Effector memory CD4-positive, alpha-beta T cell (primary cell): ENCODE results near the gene XPNPEP2.

Source experiments
- DNase-seq, 3 donors: peaks; one replicate each; pipeline ENCODE4 v3.0.0-alpha.2; 2020
- H3K27ac ChIP-seq: 2 replicates; pipeline ENCODE4 v1.7.0; 2013; ENCODE audit warnings: mild to moderate bottlenecking, low read length, moderate library complexity; ENCODE audit not compliant: insufficient read depth, poor library complexity, severe bottlenecking
- H3K27me3 ChIP-seq: replicated peaks from 2 replicates; pipeline ENCODE4 v1.7.0; 2013; ENCODE audit warnings: mild to moderate bottlenecking, low read length; ENCODE audit not compliant: insufficient read depth, control insufficient read depth, poor library complexity, severe bottlenecking
- H3K36me3 ChIP-seq: 2 replicates; pipeline ENCODE4 v1.7.0; 2013; ENCODE audit warnings: mild to moderate bottlenecking, low read length, moderate library complexity; ENCODE audit not compliant: control insufficient read depth, insufficient read depth
- H3K4me1 ChIP-seq: 2 replicates; pipeline ENCODE4 v1.7.0; 2013; ENCODE audit warnings: low read length, mild to moderate bottlenecking; ENCODE audit not compliant: control insufficient read depth, insufficient read depth, poor library complexity, severe bottlenecking
- H3K4me3 ChIP-seq: 2 replicates; pipeline ENCODE4 v1.7.0; 2013; ENCODE audit warnings: low read length, low read depth, mild to moderate bottlenecking; ENCODE audit not compliant: insufficient read depth, poor library complexity, severe bottlenecking
- H3K9me3 ChIP-seq: 2 replicates; pipeline ENCODE4 v1.7.0; 2013; ENCODE audit warnings: mild to moderate bottlenecking, low read length, moderate library complexity; ENCODE audit not compliant: control insufficient read depth

Gene XPNPEP2

GRCh38 chrX:129746557-129747470 lies 8.0 kb downstream of the XPNPEP2 start:
- DNase-seq: no peak
- no peak overlapping the region for H3K27ac ChIP-seq
- no peaks in the 10 kb centered on the region for H3K27me3 ChIP-seq
- peaks cover 15% of the 10 kb centered on the region for H3K4me1 ChIP-seq
- H3K4me3 ChIP-seq: no peak overlapping the region
- no peaks in the 10 kb centered on the region for H3K9me3 ChIP-seq
- no peaks in the 10 kb centered on the region for H3K36me3 ChIP-seq

DNA sequence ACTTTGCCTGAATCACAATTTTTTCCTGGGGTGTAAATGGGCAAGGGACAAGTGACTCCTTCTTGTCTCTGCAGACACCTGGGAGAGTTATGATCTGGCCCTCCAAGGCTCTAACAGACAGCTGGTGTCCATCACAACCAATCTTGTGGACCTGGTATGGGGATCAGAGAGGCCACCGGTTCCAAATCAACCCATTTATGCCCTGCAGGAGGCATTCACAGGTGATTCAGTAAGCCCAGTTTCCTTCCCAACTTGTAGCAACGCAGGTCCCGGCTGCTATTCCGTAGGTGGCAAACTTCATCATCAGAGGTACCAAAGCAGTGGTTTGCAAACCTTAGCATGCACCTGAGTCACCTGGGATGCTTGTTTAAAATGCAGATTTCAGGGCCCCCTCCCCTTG lies 8.8 kb downstream of the XPNPEP2 start:
- Histone ChIP-seq H3K9me3 (no peaks in the 10 kb centered on the region), H3K27me3 (no peaks in the 10 kb centered on the region), H3K27ac (no peak overlapping the region), H3K36me3 (no peaks in the 10 kb centered on the region), H3K4me1 (peaks cover 15% of the 10 kb centered on the region), H3K4me3 (no peak overlapping the region)
- no peak for DNase-seq

DNA sequence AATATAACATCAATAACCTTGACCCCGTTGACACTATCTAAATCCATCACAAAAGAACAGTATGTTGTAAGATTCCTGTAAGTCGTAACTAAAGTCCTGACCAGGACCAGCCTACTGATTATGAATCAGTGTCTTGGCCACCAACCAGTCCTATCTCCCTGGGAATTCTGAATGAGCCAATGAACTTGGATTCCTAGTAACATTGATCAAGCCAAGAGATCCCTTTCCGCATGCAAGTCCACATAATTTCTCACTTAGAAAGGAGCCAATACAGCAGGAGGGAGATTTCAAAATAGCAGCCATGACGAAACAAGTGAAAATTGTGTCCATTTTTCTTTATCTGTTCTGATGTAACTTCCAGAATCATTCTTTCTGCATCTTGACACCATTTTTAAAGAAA lies 9.5 kb downstream of the XPNPEP2 start:
- DNase-seq: no peak
- Histone ChIP-seq H3K9me3 (no peaks in the 10 kb centered on the region), H3K4me1 (peaks cover 15% of the 10 kb centered on the region), H3K4me3 (no peak overlapping the region), H3K36me3 (no peaks in the 10 kb centered on the region), H3K27me3 (no peaks in the 10 kb centered on the region), H3K27ac (no peak overlapping the region)

DNA sequence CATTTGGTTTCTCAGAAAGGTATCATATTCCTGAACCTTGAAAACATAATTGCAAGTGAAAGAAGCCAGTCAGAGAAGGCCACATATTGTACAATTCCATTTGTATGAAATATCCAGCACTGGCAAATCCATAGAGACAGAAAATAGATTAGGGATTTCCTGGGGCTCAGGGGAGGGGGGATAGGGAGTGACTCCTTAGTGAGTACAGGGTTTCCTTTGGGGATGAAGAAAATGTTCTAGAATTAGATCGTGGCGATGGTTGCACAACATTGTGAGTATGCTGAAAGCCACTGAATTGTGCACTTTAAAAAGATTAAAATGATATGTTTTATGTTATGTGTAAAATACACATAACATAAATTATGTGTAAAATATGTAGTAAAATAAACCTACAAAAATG lies 10.3 kb downstream of the XPNPEP2 start:
- no peaks in the 10 kb centered on the region for H3K9me3 ChIP-seq
- H3K36me3 ChIP-seq: no peaks in the 10 kb centered on the region
- peaks cover 12% of the 10 kb centered on the region for H3K4me1 ChIP-seq
- DNase-seq: no peak
- no peak overlapping the region for H3K27ac ChIP-seq
- no peaks in the 10 kb centered on the region for H3K27me3 ChIP-seq
- no peak overlapping the region for H3K4me3 ChIP-seq

DNA sequence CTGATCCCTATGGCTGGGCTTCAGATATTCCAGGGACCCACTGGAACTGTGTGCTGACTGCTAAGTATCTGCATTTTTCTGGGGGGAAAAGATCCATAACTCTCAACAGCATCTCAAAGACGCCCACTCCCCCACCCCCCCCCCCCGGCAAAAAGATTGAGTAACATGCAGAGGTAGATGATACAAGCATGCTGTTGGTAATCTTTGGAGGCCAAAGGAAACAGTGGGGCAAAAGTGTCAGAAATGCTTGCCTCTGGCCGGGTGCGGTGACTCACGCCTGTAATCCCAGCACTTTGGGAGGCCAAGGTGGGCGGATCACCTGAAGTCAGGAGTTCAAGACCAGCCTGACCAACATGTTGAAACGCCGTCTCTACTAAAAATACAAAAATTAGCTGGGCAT lies 12.2 kb downstream of the XPNPEP2 start:
- Histone ChIP-seq H3K36me3 (no peaks in the 10 kb centered on the region), H3K27ac (no peak overlapping the region), H3K27me3 (no peaks in the 10 kb centered on the region), H3K9me3 (no peaks in the 10 kb centered on the region), H3K4me3 (no peak overlapping the region), H3K4me1 (peaks cover 8% of the 10 kb centered on the region)
- DNase-seq: no peak

DNA sequence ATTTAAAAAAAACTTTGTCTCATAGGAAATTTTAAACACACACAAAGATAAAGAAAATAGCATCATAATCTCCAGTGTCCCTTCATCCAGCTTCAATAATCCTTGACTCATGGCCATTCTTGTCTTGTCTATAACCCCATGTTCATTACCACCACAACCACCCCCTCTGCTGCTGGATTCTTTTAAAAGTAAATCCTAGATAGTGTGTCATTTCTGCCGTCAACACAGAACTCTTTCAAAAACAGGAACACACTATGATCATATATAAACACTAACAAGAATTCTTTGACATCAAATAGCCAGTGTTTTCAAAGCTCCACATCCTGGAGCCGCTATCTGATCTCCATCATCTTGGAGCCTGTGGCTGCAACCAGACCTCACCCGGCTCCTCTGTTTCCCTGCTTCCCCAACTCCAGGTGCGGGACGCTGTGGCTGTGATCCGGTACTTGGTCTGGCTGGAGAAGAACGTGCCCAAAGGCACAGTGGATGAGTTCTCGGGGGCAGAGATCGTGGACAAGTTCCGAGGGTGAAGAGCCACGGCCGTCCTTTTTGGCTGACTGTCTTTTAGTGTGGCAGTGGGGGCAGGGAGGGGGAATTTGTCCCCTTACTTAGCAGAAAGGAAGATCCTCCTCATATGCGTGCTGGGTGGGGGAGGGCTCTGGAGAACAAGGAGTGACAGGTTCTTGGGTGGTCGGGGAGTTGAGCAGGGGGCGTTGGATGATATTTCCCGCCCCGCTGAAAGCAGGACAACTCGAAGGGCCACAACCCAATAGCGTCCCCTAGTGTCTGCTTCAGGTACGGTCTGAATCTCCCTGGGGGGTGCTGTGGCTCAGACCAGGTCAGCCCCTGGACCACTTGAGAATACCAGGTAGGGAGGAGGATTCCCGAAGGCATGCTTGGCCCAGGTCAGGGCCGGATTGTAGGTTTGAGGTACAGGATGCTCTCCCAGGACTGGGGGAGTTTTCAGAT lies 15.6 kb downstream of the XPNPEP2 start:
- Histone ChIP-seq H3K4me1 (peaks cover 35% of the 10 kb centered on the region), H3K9me3 (no peaks in the 10 kb centered on the region)
- DNase-seq: no peak

DNA sequence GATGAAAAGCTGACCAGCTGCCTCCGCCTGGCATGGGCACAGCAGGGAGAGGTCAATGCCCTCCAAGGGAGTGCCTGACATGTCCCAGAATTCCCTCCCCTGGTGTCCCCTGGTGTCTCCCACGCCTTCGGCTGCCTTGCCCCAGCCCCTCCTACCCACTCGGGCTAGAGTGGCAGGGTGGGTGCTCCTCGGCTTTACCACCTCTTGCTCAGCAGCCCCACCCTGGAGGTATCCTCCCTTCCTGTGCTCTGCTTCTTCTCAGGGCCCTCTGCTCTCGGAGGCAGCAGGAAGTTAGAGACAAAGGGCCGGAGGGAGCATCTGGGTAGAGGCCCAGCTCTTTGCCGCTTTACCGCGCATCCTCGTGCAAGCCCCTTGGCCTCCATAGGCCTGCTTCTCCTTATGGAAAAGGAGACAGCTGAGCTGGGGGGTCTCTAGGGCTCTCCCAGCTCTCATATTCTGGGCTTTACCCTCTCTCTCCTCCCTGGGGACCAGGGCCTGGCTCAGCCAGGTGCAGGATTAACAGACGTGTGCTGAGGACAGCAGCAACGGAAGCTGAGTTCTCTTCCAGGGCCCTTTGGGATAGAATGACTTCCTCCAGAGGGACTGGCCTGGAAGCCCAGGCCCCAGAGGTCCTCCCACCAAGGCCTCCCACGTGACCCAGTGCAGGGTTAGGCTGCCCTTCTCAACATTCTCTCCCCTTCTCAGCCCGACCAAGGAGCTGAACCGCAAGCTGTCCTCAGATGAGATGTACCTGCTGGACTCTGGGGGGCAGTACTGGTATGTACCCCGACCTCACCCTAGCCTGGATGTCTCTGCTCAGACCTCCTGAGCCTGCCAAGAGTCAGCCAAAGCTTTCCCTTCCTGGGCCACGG lies 17.2 kb downstream of the XPNPEP2 start:
- peaks cover 52% of the 10 kb centered on the region for H3K4me1 ChIP-seq
- no peaks in the 10 kb centered on the region for H3K9me3 ChIP-seq
- H3K27me3 ChIP-seq: no peaks in the 10 kb centered on the region
- no peak for DNase-seq
- no peaks in the 10 kb centered on the region for H3K36me3 ChIP-seq
- peak overlapping the region; percentile 22 for H3K4me3 ChIP-seq
- H3K27ac ChIP-seq: peak overlapping the region; percentile 53

More for the DNA sequence above, 15.6 kb downstream of the XPNPEP2 start:
- H3K4me3 ChIP-seq: no peak overlapping the region
- no peak overlapping the region for H3K27ac ChIP-seq
- H3K27me3 ChIP-seq: no peaks in the 10 kb centered on the region
- no peaks in the 10 kb centered on the region for H3K36me3 ChIP-seq

- H3K27me3 ChIP-seq: no peaks in the 10 kb centered on the region
- H3K36me3 ChIP-seq: no peaks in the 10 kb centered on the region
- H3K4me3 ChIP-seq: no peak overlapping the region
- peak in 2 of 3 donors; percentile 28 to 48 for DNase-seq
- H3K4me1 ChIP-seq: peaks cover 55% of the 10 kb centered on the region
- H3K27ac ChIP-seq: peak overlapping the region; percentile 32
- no peaks in the 10 kb centered on the region for H3K9me3 ChIP-seq
Observed at GRCh38 chrX:129759576-129760061, 20.8 kb downstream of the XPNPEP2 start.

- no peak for DNase-seq
- Histone ChIP-seq H3K27ac (peak overlapping the region; percentile 19), H3K9me3 (no peaks in the 10 kb centered on the region), H3K4me3 (no peak overlapping the region), H3K27me3 (no peaks in the 10 kb centered on the region), H3K4me1 (peaks cover 55% of the 10 kb centered on the region), H3K36me3 (no peaks in the 10 kb centered on the region)
Observed at GRCh38 chrX:129760155-129760554, 21.4 kb downstream of the XPNPEP2 start.
